HepG2 (cell line): ENCODE measurements around the gene KCNG4. TPM values are rescaled to one million over a fixed set of nuclear protein-coding genes. Genes with fewer than 3 reads are reported as not detected.

Source experiments
- ARID3A ChIP-seq: IDR thresholded peaks from 2 replicates; pipeline ENCODE4 v1.6.1; 2012; ENCODE audit warnings: low read depth, low read length, improper control_type of control experiment
- ATF2 ChIP-seq: sonication (generic); formaldehyde crosslinking; IDR thresholded peaks from 2 replicates; pipeline ENCODE4 v1.4.0; 2020; ENCODE audit warnings: missing genetic modification reagents
- ATF7-NPFF ChIP-seq: sonication (generic); formaldehyde crosslinking; IDR thresholded peaks from 2 replicates; pipeline ENCODE4 v1.8.1; 2023; ENCODE audit warnings: mild to moderate bottlenecking, low read depth, missing genetic modification reagents, moderate library complexity
- MAX ChIP-seq: IDR thresholded peaks from 2 replicates; pipeline ENCODE4 v1.6.1; 2012; ENCODE audit warnings: inconsistent platforms
- MXI1 ChIP-seq: IDR thresholded peaks from 3 replicates; pipeline ENCODE4 v1.6.1; 2012; ENCODE audit warnings: low read depth, low read length, inconsistent platforms, borderline replicate concordance
- MZF1 ChIP-seq: sonication (generic); formaldehyde crosslinking; IDR thresholded peaks from 2 replicates; pipeline ENCODE4 v1.8.1; 2023; ENCODE audit warnings: mild to moderate bottlenecking, missing genetic modification reagents, borderline replicate concordance
- NCOA2 ChIP-seq: sonication (generic); formaldehyde crosslinking; IDR thresholded peaks from 2 replicates; pipeline ENCODE4 v1.8.0; 2022; ENCODE audit warnings: inconsistent platforms
- POGZ ChIP-seq: sonication (generic); formaldehyde crosslinking; IDR thresholded peaks from 2 replicates; pipeline ENCODE4 v1.4.0; 2020; ENCODE audit warnings: mild to moderate bottlenecking, missing genetic modification reagents
- REPIN1 ChIP-seq: sonication (generic); formaldehyde crosslinking; IDR thresholded peaks from 2 replicates; pipeline ENCODE4 v1.8.0; 2022; ENCODE audit warnings: missing genetic modification reagents, low read depth, mild to moderate bottlenecking, borderline replicate concordance
- SALL2 ChIP-seq: sonication (generic); formaldehyde crosslinking; IDR thresholded peaks from 2 replicates; pipeline ENCODE4 v1.8.1; 2023; ENCODE audit warnings: mild to moderate bottlenecking, missing genetic modification reagents, inconsistent platforms
- SCMH1 ChIP-seq: sonication (generic); formaldehyde crosslinking; IDR thresholded peaks from 2 replicates; pipeline ENCODE4 v1.9.0; 2021; ENCODE audit warnings: missing genetic modification reagents, mild to moderate bottlenecking, borderline replicate concordance
- STAG1 ChIP-seq: sonication (generic); formaldehyde crosslinking; IDR thresholded peaks from 2 replicates; pipeline ENCODE4 v1.4.0; 2020; ENCODE audit warnings: missing genetic modification reagents
- TAF1 ChIP-seq: sonication (generic); formaldehyde crosslinking; IDR thresholded peaks from 2 replicates; pipeline ENCODE4 v1.4.0; 2020; ENCODE audit warnings: missing genetic modification reagents
- TFDP1 ChIP-seq: IDR thresholded peaks from 2 replicates; pipeline ENCODE4 v1.6.1; 2016; ENCODE audit warnings: missing compliant biosample characterization, missing genetic modification reagents, borderline replicate concordance
- ZFAT ChIP-seq: sonication (generic); formaldehyde crosslinking; conservative IDR thresholded peaks from 2 replicates; pipeline ENCODE4 v1.8.1; 2023; ENCODE audit warnings: missing genetic modification reagents, inconsistent platforms
- ZNF101 ChIP-seq: sonication (generic); formaldehyde crosslinking; IDR thresholded peaks from 2 replicates; pipeline ENCODE4 v1.4.0; 2020; ENCODE audit warnings: mild to moderate bottlenecking, low read depth, missing genetic modification reagents, borderline replicate concordance
- ZNF33A ChIP-seq: sonication (generic); formaldehyde crosslinking; IDR thresholded peaks from 2 replicates; pipeline ENCODE4 v1.5.1; 2020; ENCODE audit warnings: missing genetic modification reagents, mild to moderate bottlenecking, moderate library complexity, borderline replicate concordance
- ZNF34 ChIP-seq: sonication (generic); formaldehyde crosslinking; IDR thresholded peaks from 2 replicates; pipeline ENCODE4 v1.4.0; 2020; ENCODE audit warnings: mild to moderate bottlenecking, missing genetic modification reagents, borderline replicate concordance
- ZNF550 ChIP-seq: sonication (generic); formaldehyde crosslinking; IDR thresholded peaks from 2 replicates; pipeline ENCODE4 v1.4.0; 2020; ENCODE audit warnings: mild to moderate bottlenecking, missing genetic modification reagents, borderline replicate concordance
- ZNF609 ChIP-seq: sonication (generic); formaldehyde crosslinking; IDR thresholded peaks from 2 replicates; pipeline ENCODE4 v1.4.0; 2020; ENCODE audit warnings: mild to moderate bottlenecking, missing genetic modification reagents, borderline replicate concordance
- polyA plus RNA-seq, 8 experiments: library from polyadenylated mRNA; depleted of rRNA in 3 of 8; stranded (reverse) in 7 of 8; unstranded in 1 of 8; fragments of >200 nt; fragmentation: Illumina TruSeq in 4 of 8; extraction: Trizol in 4 of 8; gene quantifications; 2 replicates each; pipeline versions ENCODE4 v1.2.1 to v1.2.3, GENCODE V29; 2011 to 2016; ENCODE audit warnings: low read depth in 4 of 8, missing spikeins in 1 of 8, mixed read lengths in 1 of 8; ENCODE audit not compliant: insufficient read depth in 1 of 8
- total RNA-seq, 5 experiments: library from RNA; depleted of rRNA; stranded (reverse); fragments of >200 nt; fragmentation: Illumina TruSeq; extraction: Trizol; gene quantifications; 2 replicates each; pipeline ENCODE4 v1.2.3, GENCODE V29; 2016; ENCODE audit warnings: low read depth in 1 of 5

The KCNG4 gene
- total and polyA plus RNA-seq, 2 of the 13 experiments (the other 11 are each of a cell fraction or from before 2014, with no cell fraction given) = not detected

- TF ChIP-seq ARID3A (0 out of 2 replicates have a peak, but pooled peaks have one; percentile 23), ZNF550 (CRISPR knock-in tag) (no peak), STAG1 (CRISPR knock-in tag) (peak; percentile 92), ZFAT (no peak), MAX (peak; percentile 60; the same call in 1 of the 2 replicates), NCOA2 (no peak), REPIN1 (no peak), ZNF34 (CRISPR knock-in tag) (no peak), TAF1 (CRISPR knock-in tag) (no peak), ZNF33A (no peak), TFDP1 (CRISPR knock-in tag) (0 out of 2 replicates have a peak, but pooled peaks have one; percentile 27), ZNF101 (CRISPR knock-in tag) (no peak), SALL2 (no peak), ATF2 (CRISPR knock-in tag) (peak; percentile 33; the same call in 1 of the 2 replicates), POGZ (no peak), MXI1 (peak; percentile 67; the same call in 2 of the 3 replicates), MZF1 (CRISPR knock-in tag) (no peak), ATF7-NPFF (CRISPR knock-in tag) (no peak), SCMH1 (no peak), ZNF609 (CRISPR knock-in tag) (no peak)
These were observed 64.3 kb downstream of the KCNG4 start (continued) for GRCh38 chr16:84175350-84176081.
